Mesothelial cell of epicardium (in vitro differentiated cells): ENCODE measurements around the gene LRRC10B. TPM values are rescaled to one million over a fixed set of nuclear protein-coding genes. Genes with fewer than 3 reads are reported as not detected.
A peak's percentile ranks its signal among the peaks of the same experiment; 100 is the strongest.

Source experiments
- DNase-seq, 2 experiments: peaks; one replicate each; pipeline ENCODE4 v3.0.0; 2021; ENCODE audit warnings: low spot score in 2 of 2; ENCODE audit not compliant: unreplicated experiment in 2 of 2
- H3K27ac Mint-ChIP-seq: 2 replicates; pipeline ENCODE4 v1.8.0; 2021; ENCODE audit warnings: mixed read lengths
- H3K27me3 Mint-ChIP-seq: 2 replicates; pipeline ENCODE4 v1.8.0; 2021; ENCODE audit warnings: low read depth, mixed read lengths
- H3K36me3 Mint-ChIP-seq: 2 replicates; pipeline ENCODE4 v1.8.0; 2021; ENCODE audit warnings: mixed read lengths
- H3K4me1 Mint-ChIP-seq: 2 replicates; pipeline ENCODE4 v1.8.0; 2021; ENCODE audit warnings: mixed read lengths
- H3K4me3 Mint-ChIP-seq: 2 replicates; pipeline ENCODE4 v1.8.0; 2021; ENCODE audit warnings: mild to moderate bottlenecking, moderate library complexity, mixed read lengths
- H3K9me3 Mint-ChIP-seq: 2 replicates; pipeline ENCODE4 v1.8.0; 2021; ENCODE audit warnings: mixed read lengths
- total RNA-seq: library from RNA; stranded (reverse); gene quantifications from 3 replicates; pipeline ENCODE4 v1.2.1, GENCODE V29; 2021
- TF ChIP-seq, protein P1 (sequence below): fragments of 200-600 bp; sonication (generic); IDR thresholded peaks from one replicate; pipeline ENCODE4 v1.5.0; 2021; ENCODE audit warnings: antibody characterized with exemption; ENCODE audit not compliant: unreplicated experiment

LRRC10B gene
- total RNA-seq, 1 donor from 2014 or later, result 0.16 TPM

- peaks cover 63% of the 10 kb centered on the region for H3K27me3 Mint-ChIP-seq
- peaks cover 11% of the 10 kb centered on the region for H3K4me1 Mint-ChIP-seq
- TF ChIP-seq, protein P1, sequence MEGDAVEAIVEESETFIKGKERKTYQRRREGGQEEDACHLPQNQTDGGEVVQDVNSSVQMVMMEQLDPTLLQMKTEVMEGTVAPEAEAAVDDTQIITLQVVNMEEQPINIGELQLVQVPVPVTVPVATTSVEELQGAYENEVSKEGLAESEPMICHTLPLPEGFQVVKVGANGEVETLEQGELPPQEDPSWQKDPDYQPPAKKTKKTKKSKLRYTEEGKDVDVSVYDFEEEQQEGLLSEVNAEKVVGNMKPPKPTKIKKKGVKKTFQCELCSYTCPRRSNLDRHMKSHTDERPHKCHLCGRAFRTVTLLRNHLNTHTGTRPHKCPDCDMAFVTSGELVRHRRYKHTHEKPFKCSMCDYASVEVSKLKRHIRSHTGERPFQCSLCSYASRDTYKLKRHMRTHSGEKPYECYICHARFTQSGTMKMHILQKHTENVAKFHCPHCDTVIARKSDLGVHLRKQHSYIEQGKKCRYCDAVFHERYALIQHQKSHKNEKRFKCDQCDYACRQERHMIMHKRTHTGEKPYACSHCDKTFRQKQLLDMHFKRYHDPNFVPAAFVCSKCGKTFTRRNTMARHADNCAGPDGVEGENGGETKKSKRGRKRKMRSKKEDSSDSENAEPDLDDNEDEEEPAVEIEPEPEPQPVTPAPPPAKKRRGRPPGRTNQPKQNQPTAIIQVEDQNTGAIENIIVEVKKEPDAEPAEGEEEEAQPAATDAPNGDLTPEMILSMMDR, result no peak
- no peaks in the 10 kb centered on the region for H3K36me3 Mint-ChIP-seq
- H3K27ac Mint-ChIP-seq, result no peak overlapping the region
- DNase-seq, result no peak
- H3K4me3 Mint-ChIP-seq, result no peak overlapping the region
- H3K9me3 Mint-ChIP-seq, result no peaks in the 10 kb centered on the region
Observed at GRCh38 chr11:61507012-61507768, 1.4 kb upstream of the LRRC10B start.

DNA sequence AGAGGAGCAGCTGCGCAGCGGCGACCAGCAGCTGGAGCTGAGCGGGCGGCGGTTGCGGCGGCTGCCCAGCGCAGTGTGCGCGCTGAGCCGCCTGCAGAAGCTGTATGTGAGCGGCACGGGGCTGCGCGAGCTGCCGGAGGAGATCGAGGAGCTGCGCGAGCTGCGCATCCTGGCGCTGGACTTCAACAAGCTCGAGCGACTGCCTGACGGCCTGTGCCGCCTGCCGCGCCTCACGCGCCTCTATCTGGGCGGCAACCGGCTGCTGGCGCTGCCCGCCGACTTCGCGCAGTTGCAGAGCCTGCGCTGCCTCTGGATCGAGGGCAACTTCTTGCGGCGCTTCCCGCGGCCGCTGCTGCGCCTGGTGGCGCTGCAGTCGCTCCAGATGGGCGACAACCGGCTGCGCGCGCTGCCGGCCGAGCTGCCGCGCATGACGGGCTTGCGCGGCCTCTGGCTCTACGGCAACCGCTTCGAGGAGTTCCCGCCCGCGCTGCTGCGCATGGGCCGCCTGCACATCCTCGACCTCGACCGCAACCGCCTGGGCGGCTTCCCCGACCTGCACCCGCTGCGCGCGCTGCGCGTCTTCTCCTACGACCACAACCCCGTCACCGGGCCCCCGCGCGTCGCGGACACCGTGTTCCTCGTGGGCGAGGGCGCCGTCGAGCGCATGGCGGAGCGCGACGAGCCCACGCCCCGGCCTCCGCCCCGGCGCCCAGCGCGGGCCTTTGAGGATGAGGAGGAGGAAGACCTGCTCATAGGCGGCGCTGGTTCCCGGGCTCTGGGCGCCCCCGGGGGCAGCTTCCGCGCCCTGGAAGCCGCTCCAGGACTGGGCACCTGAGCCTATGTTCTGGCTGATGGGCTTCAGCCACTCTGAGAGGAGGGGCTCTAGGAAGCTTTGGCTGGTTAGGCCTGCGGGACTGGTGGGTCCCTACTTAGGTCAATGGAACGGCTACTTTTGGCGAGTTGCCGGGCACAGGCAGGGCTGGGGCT lies 787 bp downstream of the LRRC10B start:
- peak; percentile 52 to 71 for DNase-seq
- H3K27me3 Mint-ChIP-seq, result peaks cover 63% of the 10 kb centered on the region
- H3K4me1 Mint-ChIP-seq, result peaks cover 31% of the 10 kb centered on the region
- peak overlapping the region; percentile 41 for H3K4me3 Mint-ChIP-seq
- TF ChIP-seq, protein P1, result peak; percentile 50
- no peak overlapping the region for H3K27ac Mint-ChIP-seq
- H3K36me3 Mint-ChIP-seq, result no peaks in the 10 kb centered on the region
- H3K9me3 Mint-ChIP-seq, result no peaks in the 10 kb centered on the region

- H3K9me3 Mint-ChIP-seq, result no peaks in the 10 kb centered on the region
- TF ChIP-seq, protein P1, result no peak
- no peaks in the 10 kb centered on the region for H3K36me3 Mint-ChIP-seq
- peaks cover 32% of the 10 kb centered on the region for H3K4me1 Mint-ChIP-seq
- H3K27me3 Mint-ChIP-seq, result peaks cover 56% of the 10 kb centered on the region
- H3K4me3 Mint-ChIP-seq, result no peak overlapping the region
- no peak overlapping the region for H3K27ac Mint-ChIP-seq
- DNase-seq, result no peak
Observed at GRCh38 chr11:61510166-61510919, 1.8 kb downstream of the LRRC10B start.

DNA sequence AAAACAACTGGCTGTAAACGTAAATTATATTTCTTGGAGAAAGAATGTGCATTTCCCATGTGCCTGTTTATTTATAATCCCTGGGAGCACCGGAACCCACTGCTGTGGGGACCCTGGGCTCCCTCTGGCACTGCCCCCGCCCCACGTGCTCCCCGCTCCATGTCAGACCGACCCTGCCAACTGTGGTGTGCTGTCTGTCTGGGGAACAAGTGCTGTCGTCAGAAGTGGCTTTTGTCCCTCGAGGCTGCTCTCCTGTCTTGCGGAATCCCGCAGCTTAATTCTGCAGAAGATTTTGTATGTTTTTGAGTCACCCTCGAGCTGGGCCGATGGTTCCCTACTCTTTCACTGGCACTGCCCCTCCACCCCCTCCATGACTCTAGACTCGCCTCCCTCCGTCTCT lies 2.4 kb downstream of the LRRC10B start:
- no peak for DNase-seq
- Mint-ChIP-seq H3K9me3 (no peaks in the 10 kb centered on the region), H3K27ac (no peak overlapping the region), H3K36me3 (no peaks in the 10 kb centered on the region), H3K4me1 (peaks cover 32% of the 10 kb centered on the region), H3K27me3 (peaks cover 50% of the 10 kb centered on the region), H3K4me3 (no peak overlapping the region)
- TF ChIP-seq, protein P1, result no peak

DNA sequence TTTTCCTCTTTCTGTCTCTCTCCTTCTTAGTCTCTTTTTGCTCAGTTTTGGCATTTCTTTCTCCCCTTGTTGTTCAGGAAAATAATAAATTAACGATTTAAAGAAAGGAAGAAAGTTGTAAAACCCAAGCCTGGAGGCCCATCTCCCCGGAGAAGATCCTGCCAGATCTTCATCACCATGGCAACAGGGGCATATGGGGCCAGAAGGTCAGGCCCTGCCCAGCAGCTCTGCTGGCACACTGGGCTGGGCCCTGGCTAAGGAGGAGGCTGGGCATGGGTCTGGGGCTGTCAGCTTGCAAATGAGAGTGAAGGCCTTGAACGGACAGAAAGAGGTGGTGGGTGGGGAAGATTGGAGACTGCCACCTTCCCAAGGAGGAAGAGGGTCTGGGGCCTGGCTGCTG lies 2.8 kb downstream of the LRRC10B start:
- no peak for DNase-seq
- Mint-ChIP-seq H3K27me3 (peaks cover 46% of the 10 kb centered on the region), H3K4me3 (no peak overlapping the region), H3K9me3 (no peaks in the 10 kb centered on the region), H3K27ac (no peak overlapping the region), H3K36me3 (no peaks in the 10 kb centered on the region), H3K4me1 (peaks cover 32% of the 10 kb centered on the region)
- TF ChIP-seq, protein P1, result no peak
